Spinal cord (tissue), 10 donors: ENCODE data around the gene OR1M1. TPM values are rescaled to one million over a fixed set of nuclear protein-coding genes. Genes with fewer than 3 reads are reported as not detected.
"Not testable (repeated sequence)": the region's sequence is repeated elsewhere in the genome, so short reads cannot be mapped to it uniquely, and the experiment has no call there.

Source experiments
- DNase-seq, 6 donors: peaks; one replicate each; pipeline versions ENCODE4 v3.0.0 to v3.0.0-alpha.2; 2013 to 2015; ENCODE audit warnings: low spot score in 6 of 6, low read depth in 4 of 6
- H3K27ac ChIP-seq: one replicate; pipeline ENCODE4 v1.5.1; 2013; ENCODE audit warnings: low read depth, low read length, control low read depth
- H3K27me3 ChIP-seq: one replicate; pipeline ENCODE4 v1.6.1; 2013; ENCODE audit warnings: low read length; ENCODE audit not compliant: control insufficient read depth, insufficient read depth
- H3K36me3 ChIP-seq: one replicate; pipeline ENCODE4 v1.6.1; 2013; ENCODE audit warnings: low read length; ENCODE audit not compliant: control insufficient read depth, insufficient read depth
- H3K4me1 ChIP-seq: one replicate; pipeline ENCODE4 v1.6.1; 2013; ENCODE audit warnings: low read length; ENCODE audit not compliant: control insufficient read depth, insufficient read depth
- H3K4me3 ChIP-seq: one replicate; pipeline ENCODE4 v1.5.1; 2013; ENCODE audit warnings: low read depth, low read length, control low read depth
- H3K9me3 ChIP-seq: one replicate; pipeline ENCODE4 v1.6.1; 2013; ENCODE audit warnings: low read length; ENCODE audit not compliant: control insufficient read depth, insufficient read depth
- WGBS: methylation state at CpG from one replicate; pipeline ENCODE4 v1.1.5; 2013; ENCODE audit warnings: missing lambda C conversion rate; ENCODE audit not compliant: insufficient coverage; 5-methylcytosine and 5-hydroxymethylcytosine counted together
- polyA plus RNA-seq, 2 donors: library from polyadenylated mRNA; unstranded; fragments of 120-200 nt; gene quantifications; one replicate each; pipeline ENCODE4 v1.2.1, GENCODE V29; 2013; ENCODE audit not compliant: insufficient read length in 2 of 2
- total RNA-seq, 2 donors: library from RNA; depleted of rRNA in 1 of 2; stranded (reverse); fragments of 120-200 nt in 1 of 2; fragments of >200 nt in 1 of 2; gene quantifications; one replicate each; pipeline versions ENCODE4 v1.2.3 to v1.2.4, GENCODE V29; 2013 to 2014
- donor health status: healthy.

The OR1M1 gene
- total and polyA plus RNA-seq, 4 donors = 0.06 TPM; not detected in 3

DNA sequence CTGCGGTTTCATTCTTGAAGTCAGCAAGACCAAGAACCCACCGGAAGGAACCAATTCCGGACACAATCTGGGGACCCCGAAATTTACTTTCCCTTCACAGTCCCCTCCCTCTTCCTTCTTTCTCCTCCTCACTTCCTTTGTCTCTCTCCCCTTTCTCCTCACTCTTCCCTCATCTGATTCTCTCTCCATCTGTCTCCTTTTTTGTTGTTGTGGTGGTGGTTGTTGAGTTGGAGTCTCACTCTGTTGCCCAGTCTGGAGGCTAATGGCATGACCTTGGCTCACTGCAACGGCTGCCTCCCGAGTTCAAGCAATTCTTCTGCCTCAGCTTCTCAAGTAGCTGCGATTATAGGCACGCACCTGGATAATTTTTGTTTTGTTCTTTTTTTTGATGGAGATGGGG lies 32.7 kb upstream of the OR1M1 start:
- H3K9me3 ChIP-seq = no peaks in the 10 kb centered on the region
- WGBS = 80% methylated on average over 3 of the region's 8 CpGs
- no peaks in the 10 kb centered on the region for H3K4me1 ChIP-seq
- no peaks in the 10 kb centered on the region for H3K27me3 ChIP-seq
- no peaks in the 10 kb centered on the region for H3K36me3 ChIP-seq
- no peak overlapping the region for H3K4me3 ChIP-seq
- no peak for DNase-seq
- no peak overlapping the region for H3K27ac ChIP-seq

- DNase-seq = no peak
- Histone ChIP-seq H3K27me3 (no peaks in the 10 kb centered on the region), H3K36me3 (no peaks in the 10 kb centered on the region), H3K4me3 (no peak overlapping the region), H3K27ac (no peak overlapping the region), H3K4me1 (no peaks in the 10 kb centered on the region), H3K9me3 (no peaks in the 10 kb centered on the region)
- WGBS = 53% methylated on average over 1 of the region's 8 CpGs
Observed at GRCh38 chr19:9054765-9055164, 32.1 kb upstream of the OR1M1 start.

GRCh38 chr19:9056131-9056530 lies 30.7 kb upstream of the OR1M1 start:
- 100% methylated on average over 4 of the region's 9 CpGs for WGBS
- not testable (repeated sequence) for H3K4me3 ChIP-seq, H3K4me1 ChIP-seq, H3K9me3 ChIP-seq, H3K27ac ChIP-seq, H3K36me3 ChIP-seq, H3K27me3 ChIP-seq, DNase-seq

- WGBS = 100% methylated on average over 1 of the region's 4 CpGs
- no peak overlapping the region for H3K4me3 ChIP-seq
- H3K36me3 ChIP-seq = no peaks in the 10 kb centered on the region
- H3K27ac ChIP-seq = no peak overlapping the region
- H3K27me3 ChIP-seq = no peaks in the 10 kb centered on the region
- no peaks in the 10 kb centered on the region for H3K9me3 ChIP-seq
- no peak for DNase-seq
- no peaks in the 10 kb centered on the region for H3K4me1 ChIP-seq
Observed at GRCh38 chr19:9057505-9058258, 29.2 kb upstream of the OR1M1 start.

DNA sequence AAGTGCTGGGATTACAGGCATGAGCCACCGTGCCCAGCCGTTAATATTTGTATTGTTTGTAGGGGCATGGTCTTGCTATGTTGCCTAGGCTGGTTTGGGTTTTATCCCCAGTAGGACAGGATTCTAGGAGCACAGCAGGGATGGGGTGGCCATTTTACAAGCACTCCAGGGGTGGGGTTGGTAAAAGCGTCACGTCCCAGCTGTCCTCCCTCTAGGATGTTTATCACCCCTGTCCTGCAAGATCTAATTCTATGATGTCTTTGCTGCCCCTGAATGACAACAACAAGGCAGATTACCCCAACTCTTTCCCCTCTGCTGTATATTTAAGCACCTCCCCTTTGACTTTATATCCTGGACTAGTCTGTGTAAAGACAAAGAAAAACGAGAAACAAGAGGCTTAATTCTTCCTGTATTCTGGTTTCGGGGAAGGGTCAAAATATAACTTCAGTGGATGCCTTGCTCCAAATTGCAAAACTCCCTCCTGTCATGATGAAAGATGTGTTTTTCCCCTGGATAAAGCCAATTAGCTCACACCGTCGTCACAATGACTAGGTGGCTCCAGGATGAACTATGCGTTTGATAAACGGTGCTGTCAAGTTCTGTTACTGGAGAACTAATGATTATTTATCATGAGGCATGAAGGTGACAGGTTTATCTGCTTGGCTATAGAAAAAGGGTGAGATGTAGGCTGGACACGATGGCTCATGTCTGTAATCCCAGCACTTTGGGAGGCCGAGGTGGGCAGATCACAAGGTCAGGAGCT lies 27.8 kb upstream of the OR1M1 start:
- H3K27ac ChIP-seq = no peak overlapping the region
- WGBS = 49% methylated on average over 6 of the region's 12 CpGs

DNA sequence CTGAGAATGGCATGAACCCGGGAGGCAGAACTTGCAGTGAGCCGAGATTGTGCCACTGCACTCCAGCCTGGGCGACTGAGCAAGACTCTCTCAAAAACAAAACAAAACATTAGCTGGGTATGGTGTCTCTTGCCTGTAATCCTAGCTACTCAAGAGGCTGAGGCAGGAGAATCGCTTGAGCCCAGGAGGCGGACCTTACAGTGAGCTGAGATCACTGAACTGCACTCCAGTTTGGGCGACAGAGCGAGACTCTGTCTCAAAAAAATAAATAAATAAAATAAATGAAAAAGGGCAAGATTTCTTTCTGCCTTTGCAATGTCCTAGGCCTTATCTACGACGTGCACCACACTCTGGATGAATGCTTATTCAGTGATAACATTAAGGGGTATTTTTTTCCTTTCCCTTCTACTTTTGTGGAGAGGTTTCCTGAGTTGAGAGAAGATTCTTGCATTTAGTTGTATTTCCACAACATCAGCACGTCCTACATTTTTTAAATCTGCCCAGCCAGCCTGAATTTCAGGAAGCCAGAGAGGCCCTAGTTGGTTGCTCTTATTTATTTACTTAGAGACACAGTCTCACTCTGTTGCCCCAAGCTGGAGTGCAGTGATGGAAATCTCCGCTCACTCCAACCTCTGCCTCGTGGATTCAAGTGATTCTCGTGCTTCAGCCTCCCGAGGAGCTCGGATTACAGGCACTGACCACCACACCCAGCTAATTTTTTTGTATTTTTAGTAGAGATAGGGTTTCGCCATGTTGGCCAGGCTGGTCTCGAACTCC lies 26.1 kb upstream of the OR1M1 start:
- no peak overlapping the region for H3K4me3 ChIP-seq
- no peak overlapping the region for H3K27ac ChIP-seq
- H3K36me3 ChIP-seq = no peaks in the 10 kb centered on the region
- H3K27me3 ChIP-seq = no peaks in the 10 kb centered on the region
- DNase-seq = no peak
- no peaks in the 10 kb centered on the region for H3K9me3 ChIP-seq
- H3K4me1 ChIP-seq = no peaks in the 10 kb centered on the region
- 81% methylated on average over 6 of the region's 17 CpGs for WGBS

More for the DNA sequence above, 27.8 kb upstream of the OR1M1 start:
- DNase-seq = peak in 1 of 6 donors; percentile 52
- Histone ChIP-seq H3K4me3 (no peak overlapping the region), H3K36me3 (no peaks in the 10 kb centered on the region), H3K4me1 (no peaks in the 10 kb centered on the region), H3K9me3 (no peaks in the 10 kb centered on the region), H3K27me3 (no peaks in the 10 kb centered on the region)

- no peaks in the 10 kb centered on the region for H3K27me3 ChIP-seq
- no peaks in the 10 kb centered on the region for H3K36me3 ChIP-seq
- no peak for DNase-seq
- H3K27ac ChIP-seq = no peak overlapping the region
- WGBS = 78% methylated on average over 3 of the region's 8 CpGs
- no peak overlapping the region for H3K4me3 ChIP-seq
- H3K9me3 ChIP-seq = no peaks in the 10 kb centered on the region
- no peaks in the 10 kb centered on the region for H3K4me1 ChIP-seq
Observed at GRCh38 chr19:9061879-9062278, 25.0 kb upstream of the OR1M1 start.

- Histone ChIP-seq H3K9me3 (no peaks in the 10 kb centered on the region), H3K4me3 (no peak overlapping the region), H3K36me3 (no peaks in the 10 kb centered on the region), H3K27me3 (no peaks in the 10 kb centered on the region), H3K4me1 (no peaks in the 10 kb centered on the region), H3K27ac (no peak overlapping the region)
- no peak for DNase-seq
- WGBS = 64% methylated on average over 11 of the region's 12 CpGs
Observed at GRCh38 chr19:9065457-9066014, 21.3 kb upstream of the OR1M1 start.

DNA sequence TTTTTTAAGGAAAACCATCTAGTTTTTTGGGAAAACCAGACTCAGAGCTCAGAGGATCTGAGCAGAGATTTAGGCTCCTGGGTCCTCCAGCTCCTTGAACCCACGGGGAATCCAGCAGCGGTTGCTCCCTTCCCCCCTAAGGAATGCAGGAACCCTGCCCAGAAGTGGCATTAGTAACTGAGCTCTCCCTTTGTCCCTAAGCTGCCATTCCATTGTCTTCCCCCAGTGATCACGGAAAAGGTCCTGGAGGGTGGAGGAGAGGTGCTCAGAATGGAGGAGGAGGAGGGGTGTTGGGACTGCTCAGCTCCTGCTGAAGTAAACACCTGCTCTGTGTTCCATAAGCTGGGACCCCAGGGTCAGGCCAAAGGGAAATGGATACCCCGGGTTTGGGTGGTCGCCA lies 16.8 kb upstream of the OR1M1 start:
- H3K27me3 ChIP-seq = no peaks in the 10 kb centered on the region
- H3K4me1 ChIP-seq = peaks cover under 1% of the 10 kb centered on the region
- no peak overlapping the region for H3K27ac ChIP-seq
- no peak for DNase-seq
- WGBS = 33% methylated on average over 4 of the region's 5 CpGs
- no peak overlapping the region for H3K4me3 ChIP-seq
- no peaks in the 10 kb centered on the region for H3K9me3 ChIP-seq
- no peaks in the 10 kb centered on the region for H3K36me3 ChIP-seq
